GM06990 (cell line): ENCODE data around the gene LMO3.

ENCODE experiments used
- DNase-seq: peaks from one replicate; pipeline ENCODE4 v3.0.0-alpha.2; 2011; ENCODE audit not compliant: insufficient read length; ENCODE audit errors: extremely low read depth
- H3K27me3 ChIP-seq: replicated peaks from 2 replicates; pipeline ENCODE4 v1.6.0; 2011; ENCODE audit warnings: low read length; ENCODE audit not compliant: control insufficient read depth, insufficient read depth
- H3K36me3 ChIP-seq: 2 replicates; pipeline ENCODE4 v1.5.1; 2011; ENCODE audit warnings: low read length; ENCODE audit not compliant: control insufficient read depth, insufficient read depth
- H3K4me3 ChIP-seq: replicated peaks from 2 replicates; pipeline ENCODE4 v1.5.1; 2011; ENCODE audit warnings: low read depth, mild to moderate bottlenecking, control low read depth, low read length
- TF ChIP-seq, protein P1 (sequence below): IDR thresholded peaks from 2 replicates; pipeline ENCODE4 v1.5.1; 2011; ENCODE audit warnings: low read length, control low read depth, mild to moderate bottlenecking, inconsistent platforms; ENCODE audit not compliant: insufficient read depth, poor library complexity, severe bottlenecking

LMO3 gene

DNA sequence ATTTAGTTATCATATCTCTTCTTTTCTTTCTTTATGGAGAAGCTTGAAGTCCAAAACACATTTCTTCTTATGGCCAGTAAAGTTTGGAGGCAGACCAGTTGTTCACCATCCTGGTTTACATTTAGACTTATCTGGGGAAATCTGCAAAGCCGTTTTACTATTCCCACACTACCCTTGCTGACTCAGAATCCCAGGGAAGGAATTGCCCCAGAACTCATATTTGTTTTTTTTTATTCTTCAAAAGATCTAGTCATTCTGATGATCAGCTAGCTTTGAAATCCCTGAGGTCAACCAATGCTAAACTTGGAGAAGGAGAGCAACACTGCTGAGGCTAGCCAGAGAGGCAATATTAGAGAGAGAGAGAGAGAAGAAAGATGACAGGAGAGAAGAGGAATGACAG is 12.3 kb upstream of the LMO3 start:
- Histone ChIP-seq H3K27me3 (no peaks in the 10 kb centered on the region), H3K36me3 (no peaks in the 10 kb centered on the region), H3K4me3 (no peak overlapping the region)
- DNase-seq, result no peak
- TF ChIP-seq, protein P1, sequence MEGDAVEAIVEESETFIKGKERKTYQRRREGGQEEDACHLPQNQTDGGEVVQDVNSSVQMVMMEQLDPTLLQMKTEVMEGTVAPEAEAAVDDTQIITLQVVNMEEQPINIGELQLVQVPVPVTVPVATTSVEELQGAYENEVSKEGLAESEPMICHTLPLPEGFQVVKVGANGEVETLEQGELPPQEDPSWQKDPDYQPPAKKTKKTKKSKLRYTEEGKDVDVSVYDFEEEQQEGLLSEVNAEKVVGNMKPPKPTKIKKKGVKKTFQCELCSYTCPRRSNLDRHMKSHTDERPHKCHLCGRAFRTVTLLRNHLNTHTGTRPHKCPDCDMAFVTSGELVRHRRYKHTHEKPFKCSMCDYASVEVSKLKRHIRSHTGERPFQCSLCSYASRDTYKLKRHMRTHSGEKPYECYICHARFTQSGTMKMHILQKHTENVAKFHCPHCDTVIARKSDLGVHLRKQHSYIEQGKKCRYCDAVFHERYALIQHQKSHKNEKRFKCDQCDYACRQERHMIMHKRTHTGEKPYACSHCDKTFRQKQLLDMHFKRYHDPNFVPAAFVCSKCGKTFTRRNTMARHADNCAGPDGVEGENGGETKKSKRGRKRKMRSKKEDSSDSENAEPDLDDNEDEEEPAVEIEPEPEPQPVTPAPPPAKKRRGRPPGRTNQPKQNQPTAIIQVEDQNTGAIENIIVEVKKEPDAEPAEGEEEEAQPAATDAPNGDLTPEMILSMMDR, result no peak

DNA sequence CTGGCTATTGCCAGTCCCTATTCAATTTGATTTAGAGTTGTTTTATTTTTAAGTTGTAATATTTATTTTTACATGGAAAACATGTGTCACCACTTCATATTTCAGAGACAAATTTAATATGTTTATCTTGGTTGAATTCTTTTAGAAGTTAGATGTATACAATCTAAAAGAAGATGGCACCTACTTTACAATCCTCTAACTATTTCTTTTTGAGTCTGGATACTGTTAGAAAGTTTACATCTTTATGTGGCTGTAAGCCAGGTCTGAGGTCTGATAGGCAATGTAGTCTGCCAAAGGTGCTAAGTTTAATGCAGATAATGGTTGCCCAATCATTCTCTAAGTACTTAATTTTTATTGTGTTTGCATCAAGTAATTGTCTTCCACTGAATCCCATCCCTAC is 7.2 kb upstream of the LMO3 start:
- H3K4me3 ChIP-seq, result no peak overlapping the region
- no peak for DNase-seq
- H3K27me3 ChIP-seq, result no peaks in the 10 kb centered on the region
- H3K36me3 ChIP-seq, result no peaks in the 10 kb centered on the region
- TF ChIP-seq, protein P1, result no peak

DNA sequence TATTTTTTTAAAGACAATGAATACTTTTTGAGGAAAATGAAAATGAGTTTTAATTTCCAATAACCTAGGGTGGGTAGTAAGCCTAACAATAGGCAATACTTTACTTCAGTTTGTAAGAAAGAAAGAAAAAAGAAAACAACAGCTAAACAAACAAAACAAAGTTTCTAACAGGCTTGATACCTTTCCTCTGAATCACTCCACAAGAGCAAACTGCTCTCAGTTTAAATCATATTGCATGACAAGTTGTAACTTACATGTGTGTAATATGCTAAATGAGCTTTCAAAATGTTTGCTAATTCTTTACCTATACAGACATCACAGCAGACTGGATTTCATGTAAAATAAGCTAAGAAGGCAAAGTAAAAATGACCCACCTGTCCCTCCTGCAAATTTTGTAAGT is 6.7 kb upstream of the LMO3 start:
- H3K36me3 ChIP-seq, result no peaks in the 10 kb centered on the region
- H3K4me3 ChIP-seq, result no peak overlapping the region
- DNase-seq, result no peak
- TF ChIP-seq, protein P1, result no peak
- no peaks in the 10 kb centered on the region for H3K27me3 ChIP-seq

DNA sequence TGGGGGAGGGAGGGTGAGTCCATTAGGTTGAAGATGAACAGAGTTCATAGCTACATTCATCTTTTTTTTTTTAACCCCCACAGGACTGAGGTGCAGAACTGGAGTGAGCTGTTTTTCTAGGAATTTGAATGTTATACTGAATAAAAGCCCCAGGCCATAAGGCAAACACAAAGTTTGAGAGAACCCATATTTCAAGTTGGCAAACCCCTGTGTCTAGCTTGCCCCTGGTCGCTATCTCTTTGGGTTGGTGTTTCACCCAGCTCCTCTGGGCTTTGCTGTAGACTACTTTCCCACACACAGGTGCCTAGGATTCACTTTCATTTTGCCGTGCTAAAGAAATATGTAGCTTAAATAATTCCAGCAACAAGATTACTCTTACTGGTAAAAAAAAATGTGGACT is 5.2 kb upstream of the LMO3 start:
- no peak for DNase-seq
- Histone ChIP-seq H3K4me3 (no peak overlapping the region), H3K27me3 (no peaks in the 10 kb centered on the region), H3K36me3 (no peaks in the 10 kb centered on the region)
- TF ChIP-seq, protein P1, result no peak

DNA sequence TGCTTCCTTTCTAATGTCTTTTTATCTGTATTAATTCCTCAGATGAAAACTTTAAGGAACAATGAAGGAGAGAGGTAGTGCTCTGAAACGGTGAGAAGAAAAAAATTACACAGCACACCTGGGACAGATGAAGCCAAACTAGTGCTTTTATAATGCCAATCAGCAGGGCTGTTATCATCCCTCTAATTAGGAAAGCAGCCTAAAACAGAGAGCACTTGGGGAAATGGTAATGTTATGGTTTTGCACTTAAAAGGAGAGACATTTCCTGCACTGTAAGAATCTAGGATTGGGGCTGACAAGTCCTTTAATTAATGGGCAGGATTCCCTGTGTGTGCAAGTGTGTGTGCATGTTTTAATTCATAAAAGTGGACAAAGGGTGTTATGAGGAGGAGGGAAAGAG is 4.8 kb upstream of the LMO3 start:
- Histone ChIP-seq H3K4me3 (no peak overlapping the region), H3K27me3 (no peaks in the 10 kb centered on the region), H3K36me3 (no peaks in the 10 kb centered on the region)
- no peak for DNase-seq
- TF ChIP-seq, protein P1, result no peak

DNA sequence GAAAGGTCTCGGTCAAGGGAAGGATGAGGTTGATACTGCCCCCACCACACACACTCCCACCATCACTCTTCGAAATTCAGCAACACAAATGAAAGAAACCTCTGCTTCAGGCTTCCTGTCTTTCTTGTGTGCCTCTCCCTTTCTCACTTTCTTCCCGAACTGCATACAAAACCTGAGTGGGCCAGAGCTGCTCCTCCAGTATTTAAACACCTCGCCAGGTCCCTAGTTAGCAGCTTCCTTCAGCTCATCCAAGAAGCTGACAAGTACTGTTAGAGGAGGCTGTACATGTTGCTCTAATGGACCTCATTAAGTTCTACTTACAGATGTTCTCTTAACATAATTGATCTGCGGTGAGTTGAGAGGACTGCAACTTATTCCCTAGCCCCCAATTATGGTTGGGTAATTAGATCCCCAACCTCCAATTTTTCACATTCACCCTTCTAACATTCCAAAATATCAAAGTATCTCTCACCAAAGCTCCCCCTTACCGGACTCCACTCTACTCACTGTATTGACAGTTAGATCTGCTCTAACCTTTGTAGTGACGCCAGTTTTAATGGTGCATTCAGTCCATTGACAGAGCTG is 4.1 kb upstream of the LMO3 start:
- H3K27me3 ChIP-seq, result no peaks in the 10 kb centered on the region
- H3K36me3 ChIP-seq, result no peaks in the 10 kb centered on the region
- TF ChIP-seq, protein P1, result no peak
- no peak for DNase-seq
- no peak overlapping the region; the same call in 1 of the 2 replicates for H3K4me3 ChIP-seq
